HCT116 (cell line): ENCODE results near the gene MAP2K2. TPM values are rescaled to one million over a fixed set of nuclear protein-coding genes. Genes with fewer than 3 reads are reported as not detected.

Experiments used
- ATAC-seq: fragments of 200-7000 bp; cut with Tn5 transposase; 2 replicates; pipeline ENCODE4 v1.9.1; 2020; ENCODE audit warnings: mild to moderate bottlenecking, moderate library complexity
- BruUV-seq: library from RNA; stranded (reverse); fragments of 400-500 nt; replicated peaks from 2 replicates; lab custom pipeline; 2021; lab: Mats Ljungman, UMichigan
- CTCF ChIA-PET: fragments of 300-600 bp; sonication (Branson Sonifier 250); formaldehyde crosslinking; loops from one replicate; lab custom pipeline; 2021; ENCODE audit warnings: antibody characterized with exemption; lab: Charles Lee
- POLR2A ChIA-PET: fragments of 300-600, 350-600 bp; sonication (Branson Sonifier 250); formaldehyde crosslinking; loops from one replicate; lab custom pipeline; 2021; ENCODE audit warnings: antibody characterized with exemption; lab: Charles Lee
- RAD21 ChIA-PET, 2 experiments: fragments of 300-600 bp; sonication (Branson Sonifier 250); formaldehyde crosslinking; loops; one replicate each; lab custom pipeline; 2023; ENCODE audit warnings: low total read pairs in 2 of 2; ENCODE audit not compliant: uncharacterized antibody in 2 of 2, unreplicated experiment in 2 of 2, low non-redundant PET in 1 of 2; lab: Charles Lee
- DNase-seq: peaks from one replicate; pipeline ENCODE4 v3.0.0-alpha.2; 2010; ENCODE audit warnings: low read depth, low spot score
- H2AFZ ChIP-seq: fragments of 200-600 bp; shearing (Covaris generic), sonication (generic); 2 replicates; pipeline ENCODE4 v1.6.1; 2017; ENCODE audit warnings: low read depth, mixed run types, mixed read lengths, antibody characterized with exemption, low read length; ENCODE audit not compliant: poor library complexity, severe bottlenecking
- H3K27ac ChIP-seq: 2 replicates; pipeline ENCODE4 v1.5.1; 2012; ENCODE audit warnings: low read depth, low read length
- H3K27me3 ChIP-seq: fragments of 200-600 bp; sonication (generic); 2 replicates; pipeline ENCODE4 v1.6.1; 2016; ENCODE audit warnings: mixed run types, low read length, mixed read lengths; ENCODE audit not compliant: insufficient read depth
- H3K36me3 ChIP-seq, 2 experiments: fragments of 200-500 bp in 1 of 2; fragments of 200-600 bp in 1 of 2; sonication (Bioruptor generic) in 1 of 2; sonication (generic) in 1 of 2; 2 replicates each; pipeline versions ENCODE4 v1.5.1 to v1.6.1; 2014 to 2016; ENCODE audit warnings: low read length in 2 of 2, inconsistent platforms in 1 of 2, mixed read lengths in 1 of 2, mixed run types in 1 of 2; ENCODE audit not compliant: insufficient read depth in 2 of 2, control insufficient read depth in 1 of 2
- H3K4me1 ChIP-seq, 2 experiments: fragments of 200-600 bp in 1 of 2; sonication (generic) in 1 of 2; 2 replicates each; pipeline versions ENCODE4 v1.5.1 to v1.6.1; 2012 to 2017; ENCODE audit warnings: low read length in 2 of 2, inconsistent platforms in 1 of 2, mild to moderate bottlenecking in 1 of 2, mixed read lengths in 1 of 2, mixed run types in 1 of 2, moderate library complexity in 1 of 2; ENCODE audit not compliant: insufficient read depth in 2 of 2, control insufficient read depth in 1 of 2
- H3K4me2 ChIP-seq: fragments of 200-600 bp; sonication (generic); 2 replicates; pipeline ENCODE4 v1.6.1; 2017; ENCODE audit warnings: mixed run types, low read length, mixed read lengths
- H3K4me3 ChIP-seq, 2 experiments: fragments of 200-600 bp in 1 of 2; sonication (generic) in 1 of 2; replicated peaks in 1 of 2; 2 replicates each; pipeline ENCODE4 v1.5.1; 2011 to 2016; ENCODE audit warnings: low read length in 2 of 2, control low read depth in 1 of 2, low read depth in 1 of 2, mild to moderate bottlenecking in 1 of 2, mixed read lengths in 1 of 2, mixed run types in 1 of 2
- H3K79me2 ChIP-seq: fragments of 200-600 bp; sonication (generic); 2 replicates; pipeline ENCODE4 v1.6.1; 2017; ENCODE audit warnings: mild to moderate bottlenecking, mixed run types, low read length, moderate library complexity, mixed read lengths; ENCODE audit not compliant: insufficient read depth
- H3K9ac ChIP-seq: fragments of 200-600 bp; sonication (generic); 2 replicates; pipeline ENCODE4 v1.6.1; 2016; ENCODE audit warnings: low read length, mixed read lengths
- H3K9me2 ChIP-seq: fragments of 200-600 bp; sonication (generic), shearing (Covaris generic); 2 replicates; pipeline ENCODE4 v1.6.1; 2017; ENCODE audit warnings: mixed run types, mild to moderate bottlenecking, moderate library complexity; ENCODE audit not compliant: insufficient read depth
- H3K9me3 ChIP-seq, 2 experiments: fragments of 200-500 bp in 1 of 2; fragments of 200-600 bp in 1 of 2; sonication (Bioruptor generic) in 1 of 2; sonication (generic) in 1 of 2; 2 replicates each; pipeline ENCODE4 v1.6.1; 2014 to 2017; ENCODE audit warnings: low read length in 2 of 2, mixed read lengths in 2 of 2, inconsistent platforms in 1 of 2, low read depth in 1 of 2, mild to moderate bottlenecking in 1 of 2, mixed run types in 1 of 2, moderate library complexity in 1 of 2; ENCODE audit not compliant: control insufficient read depth in 1 of 2, insufficient read depth in 1 of 2
- H4K20me1 ChIP-seq: fragments of 200-600 bp; sonication (generic), shearing (Covaris generic); 2 replicates; pipeline ENCODE4 v1.6.1; 2017; ENCODE audit warnings: mixed run types, mild to moderate bottlenecking, moderate library complexity; ENCODE audit not compliant: insufficient read depth
- CBX3 ChIP-seq: IDR thresholded peaks from 2 replicates; pipeline ENCODE4 v1.6.1; 2012; ENCODE audit warnings: low read depth
- EGR1 ChIP-seq: IDR thresholded peaks from 2 replicates; pipeline ENCODE4 v1.6.1; 2012; ENCODE audit warnings: low read depth
- ELF1 ChIP-seq: IDR thresholded peaks from 2 replicates; pipeline ENCODE4 v1.6.1; 2012; ENCODE audit warnings: low read depth, borderline replicate concordance
- EZH2phosphoT487 ChIP-seq: fragments of 200-600 bp; IDR thresholded peaks from 2 replicates; pipeline ENCODE4 v1.6.1; 2018; ENCODE audit warnings: antibody characterized with exemption, borderline replicate concordance
- POLR2A ChIP-seq: IDR thresholded peaks from 2 replicates; pipeline ENCODE4 v1.7.0; 2011; ENCODE audit warnings: borderline replicate concordance; ENCODE audit not compliant: insufficient read depth, insufficient read length; ENCODE audit errors: extremely low read depth
- POLR2AphosphoS5 ChIP-seq: IDR thresholded peaks from 2 replicates; pipeline ENCODE4 v1.6.1; 2011; ENCODE audit warnings: mild to moderate bottlenecking, low read depth, low read length, moderate library complexity
- REST ChIP-seq: IDR thresholded peaks from 2 replicates; pipeline ENCODE4 v1.6.1; 2012; ENCODE audit warnings: low read depth
- SIN3A ChIP-seq: IDR thresholded peaks from 2 replicates; pipeline ENCODE4 v1.6.1; 2012; ENCODE audit warnings: low read depth
- SP1 ChIP-seq: IDR thresholded peaks from 2 replicates; pipeline ENCODE4 v1.6.1; 2012; ENCODE audit warnings: low read depth
- SRF ChIP-seq: IDR thresholded peaks from 2 replicates; pipeline ENCODE4 v1.6.1; 2012; ENCODE audit warnings: low read depth
- TCF7L2 ChIP-seq: IDR thresholded peaks from 2 replicates; pipeline ENCODE4 v1.7.0; 2011; ENCODE audit warnings: borderline replicate concordance, inconsistent platforms; ENCODE audit not compliant: insufficient read depth, insufficient read length; ENCODE audit errors: extremely low read depth
- YY1 ChIP-seq: IDR thresholded peaks from 2 replicates; pipeline ENCODE4 v1.6.1; 2011; ENCODE audit warnings: low read length, low read depth, moderate library complexity, mild to moderate bottlenecking; ENCODE audit not compliant: insufficient replicate concordance; ENCODE audit errors: extremely low read depth
- ZBTB33 ChIP-seq: IDR thresholded peaks from 2 replicates; pipeline ENCODE4 v1.6.1; 2011; ENCODE audit warnings: mild to moderate bottlenecking, low read length, moderate library complexity; ENCODE audit not compliant: insufficient replicate concordance; ENCODE audit errors: extremely low read depth
- ZNF274 ChIP-seq: fragments of 200-500 bp; sonication (Bioruptor generic); IDR thresholded peaks from 2 replicates; pipeline ENCODE4 v1.6.1; 2014; ENCODE audit warnings: mild to moderate bottlenecking, low read depth, low read length, inconsistent platforms
- intact Hi-C: fragments of 100-400 bp; cut with micrococcal nuclease; formaldehyde crosslinking; loops from 2 replicates; pipeline ENCODE4 v1.10.0; 2022
- total RNA-seq: library from RNA; stranded (reverse); gene quantifications from one replicate; pipeline ENCODE4 v1.2.1, GENCODE V29; 2021; ENCODE audit not compliant: unreplicated experiment
- TF ChIP-seq, protein P1 (sequence below), 3 experiments: fragments of 200-600 bp in 1 of 3; sonication (generic) in 1 of 3; IDR thresholded peaks in 2 of 3; conservative IDR thresholded peaks in 1 of 3; 2 replicates each; pipeline ENCODE4 v1.5.1; 2012 to 2017; ENCODE audit warnings: low read depth in 2 of 3, low read length in 2 of 3, antibody characterized with exemption in 1 of 3, borderline replicate concordance in 1 of 3, control low read depth in 1 of 3, mild to moderate bottlenecking in 1 of 3, mixed read lengths in 1 of 3, mixed run types in 1 of 3, moderate library complexity in 1 of 3; ENCODE audit not compliant: insufficient read depth in 1 of 3

The MAP2K2 gene
- total RNA-seq, 1 experiment from 2014 or later = 186 TPM

- TF ChIP-seq, protein P1, sequence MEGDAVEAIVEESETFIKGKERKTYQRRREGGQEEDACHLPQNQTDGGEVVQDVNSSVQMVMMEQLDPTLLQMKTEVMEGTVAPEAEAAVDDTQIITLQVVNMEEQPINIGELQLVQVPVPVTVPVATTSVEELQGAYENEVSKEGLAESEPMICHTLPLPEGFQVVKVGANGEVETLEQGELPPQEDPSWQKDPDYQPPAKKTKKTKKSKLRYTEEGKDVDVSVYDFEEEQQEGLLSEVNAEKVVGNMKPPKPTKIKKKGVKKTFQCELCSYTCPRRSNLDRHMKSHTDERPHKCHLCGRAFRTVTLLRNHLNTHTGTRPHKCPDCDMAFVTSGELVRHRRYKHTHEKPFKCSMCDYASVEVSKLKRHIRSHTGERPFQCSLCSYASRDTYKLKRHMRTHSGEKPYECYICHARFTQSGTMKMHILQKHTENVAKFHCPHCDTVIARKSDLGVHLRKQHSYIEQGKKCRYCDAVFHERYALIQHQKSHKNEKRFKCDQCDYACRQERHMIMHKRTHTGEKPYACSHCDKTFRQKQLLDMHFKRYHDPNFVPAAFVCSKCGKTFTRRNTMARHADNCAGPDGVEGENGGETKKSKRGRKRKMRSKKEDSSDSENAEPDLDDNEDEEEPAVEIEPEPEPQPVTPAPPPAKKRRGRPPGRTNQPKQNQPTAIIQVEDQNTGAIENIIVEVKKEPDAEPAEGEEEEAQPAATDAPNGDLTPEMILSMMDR (IDR thresholded peaks at IDR 0.05 in 2 of 3, conservative IDR thresholded peaks at IDR 0.05 in 1 of 3; ENCODE audit: borderline replicate concordance in 1 of 3, insufficient read depth in 1 of 3, low read depth in 2 of 3, low read length in 2 of 3) = no peak
Measured at GRCh38 chr19:4149518-4150288, 25.8 kb upstream of the MAP2K2 start (continued).

DNA sequence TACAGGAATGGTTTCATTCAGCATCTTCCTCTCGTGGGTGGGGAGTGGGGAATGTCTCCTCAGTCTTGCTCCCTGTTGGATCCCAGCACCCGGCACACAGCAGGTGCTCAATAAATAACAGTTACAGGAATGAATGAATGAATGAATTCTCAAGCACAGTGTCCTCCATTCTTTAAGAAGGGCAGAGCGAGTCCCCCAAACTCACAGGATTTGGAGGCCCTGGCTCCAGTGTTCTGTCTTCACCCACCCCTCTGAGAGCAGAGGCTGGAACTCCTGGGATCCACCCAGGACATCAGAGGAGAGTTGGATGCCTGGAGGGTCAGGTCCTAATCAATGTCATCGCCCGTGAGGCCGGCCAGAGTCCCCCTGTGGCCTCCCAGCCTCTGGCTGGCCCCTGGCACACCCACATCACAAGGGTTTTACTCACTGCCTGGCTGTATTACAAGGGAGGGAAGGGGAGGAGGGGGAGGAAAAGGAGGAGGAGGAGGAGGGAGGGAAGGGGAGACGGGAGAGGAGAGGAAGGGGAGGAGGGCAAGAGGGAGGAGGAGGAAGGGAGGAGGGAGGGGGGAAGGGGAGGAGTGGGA lies 20.8 kb upstream of the MAP2K2 start:
- Histone ChIP-seq H2AFZ (peak overlapping the region; percentile 61), H3K36me3 (no peaks in the 10 kb centered on the region), H3K4me2 (peak overlapping the region; percentile 99), H3K27me3 (no peaks in the 10 kb centered on the region), H3K27ac (peak overlapping the region; percentile 82), H3K4me1 (peaks cover 24 to 55% of the 10 kb centered on the region in 2 experiments), H3K4me3 (peak overlapping the region; percentile 42 to 57), H3K9me3 (no peaks in the 10 kb centered on the region), H3K9me2 (no peaks in the 10 kb centered on the region), H3K9ac (peak overlapping the region; percentile 58), H3K79me2 (no peaks in the 10 kb centered on the region), H4K20me1 (no peaks in the 10 kb centered on the region)
- BruUV-seq = TSS peak; percentile 91
- peak; percentile 56 for ATAC-seq
- peak; percentile 82 for DNase-seq
- CTCF ChIA-PET = no interaction called here
- POLR2A ChIA-PET = no interaction called here
- intact Hi-C loops = loop anchor here (5.0 to 10.0 kb wide), 2 partner anchors 43 to 290 kb away; no protein-coding TSS in a partner anchor
- RAD21 ChIA-PET = no interaction called here
- TF ChIP-seq TCF7L2 (peak; percentile 32), SRF (no peak), REST (no peak), EZH2phosphoT487 (no peak), EGR1 (no peak; the same call in 1 of the 2 replicates), ELF1 (no peak), ZBTB33 (peak; percentile 42), POLR2A (no peak), POLR2AphosphoS5 (no peak), YY1 (peak; percentile 62), SIN3A (no peak), SP1 (peak; percentile 91), ZNF274 (no peak), CBX3 (no peak)
